ENCODE results near the gene NUAK2. TPM values are rescaled to one million over a fixed set of nuclear protein-coding genes. Genes with fewer than 3 reads are reported as not detected.

The NUAK2 gene
- total and polyA plus RNA-seq, 3 donors from 2014 or later: 7.2 to 19.6 (median 13.4) TPM

- no peak for DNase-seq
- Histone ChIP-seq H3K4me3 (no peak overlapping the region), H3K4me1 (no peaks in the 10 kb centered on the region), H3K9me3 (no peaks in the 10 kb centered on the region), H3K36me3 (ENCODE audit: low read depth, missing control alignments) (no peaks in the 10 kb centered on the region), H3K27ac (no peak overlapping the region), H3K27me3 (no peaks in the 10 kb centered on the region)
- WGBS, 2 donors: 84 to 90% methylated on average over 11 of the region's 11 CpGs
- intact Hi-C loops (cut with DNase I; ENCODE audit: low total_unique reads): loop anchor here (10.0 kb wide), 1 partner anchor 153 kb away; no protein-coding TSS in a partner anchor
- TF ChIP-seq CTCF (IDR thresholded peaks at IDR 0.05) (no peak), POLR2A (IDR thresholded peaks at IDR 0.05) (no peak)
Measured at GRCh38 chr1:205332015-205332791, 10.7 kb upstream of the NUAK2 start.

- no peak overlapping the region for H3K27ac ChIP-seq
- 48 to 73% methylated on average over 2 of the region's 2 CpGs for WGBS, 2 donors
- no peaks in the 10 kb centered on the region for H3K9me3 ChIP-seq
- TF ChIP-seq POLR2A (IDR thresholded peaks at IDR 0.05) (no peak), CTCF (IDR thresholded peaks at IDR 0.05) (no peak)
- no peak overlapping the region for H3K4me3 ChIP-seq
- intact Hi-C loops (cut with DNase I; ENCODE audit: low total_unique reads): loop anchor here (10.0 kb wide), 1 partner anchor 155 kb away; no protein-coding TSS in a partner anchor
- no peaks in the 10 kb centered on the region for H3K36me3 ChIP-seq (ENCODE audit: low read depth, missing control alignments)
- no peaks in the 10 kb centered on the region for H3K4me1 ChIP-seq
- no peak for DNase-seq
- no peaks in the 10 kb centered on the region for H3K27me3 ChIP-seq
Measured at GRCh38 chr1:205330150-205330549, 8.6 kb upstream of the NUAK2 start.

GRCh38 chr1:205329719-205330118, 8.2 kb upstream of the NUAK2 start:
- DNase-seq: no peak
- no peak overlapping the region for H3K27ac ChIP-seq
- intact Hi-C loops (cut with DNase I; ENCODE audit: low total_unique reads): loop anchor here (5.0 to 10.0 kb wide), 2 partner anchors 57 to 155 kb away; no protein-coding TSS in a partner anchor

GRCh38 chr1:205328476-205328875, 6.9 kb upstream of the NUAK2 start:
- no peak for DNase-seq
- Histone ChIP-seq H3K27me3 (no peaks in the 10 kb centered on the region), H3K36me3 (ENCODE audit: low read depth, missing control alignments) (no peaks in the 10 kb centered on the region), H3K4me1 (no peaks in the 10 kb centered on the region), H3K9me3 (no peaks in the 10 kb centered on the region), H3K27ac (no peak overlapping the region), H3K4me3 (no peak overlapping the region)
- 69 to 83% methylated on average over 2 to 4 of the region's 4 CpGs for WGBS, 2 donors
- intact Hi-C loops (cut with DNase I; ENCODE audit: low total_unique reads): loop anchor here (5.0 kb wide), 1 partner anchor 56 kb away; no protein-coding TSS in a partner anchor
- TF ChIP-seq POLR2A (IDR thresholded peaks at IDR 0.05) (no peak), CTCF (IDR thresholded peaks at IDR 0.05) (no peak)

More at GRCh38 chr1:205329719-205330118, 8.2 kb upstream of the NUAK2 start:
- H3K4me1 ChIP-seq: no peaks in the 10 kb centered on the region
- no peaks in the 10 kb centered on the region for H3K36me3 ChIP-seq (ENCODE audit: low read depth, missing control alignments)
- H3K9me3 ChIP-seq: no peaks in the 10 kb centered on the region
- 73 to 75% methylated on average over 4 to 5 of the region's 5 CpGs for WGBS, 2 donors
- no peaks in the 10 kb centered on the region for H3K27me3 ChIP-seq
- no peak for TF ChIP-seq POLR2A (IDR thresholded peaks at IDR 0.05)
- no peak for TF ChIP-seq CTCF (IDR thresholded peaks at IDR 0.05)
- no peak overlapping the region for H3K4me3 ChIP-seq
